Activated T-cell treated with anti-CD3 and anti-CD28 coated beads, Interleukin-2, amount 50 U/mL, for 24 hours (primary cell): ENCODE measurements around the gene TGFBRAP1.

Experiments used
- DNase-seq: peaks from one replicate; pipeline ENCODE4 v3.0.0-alpha.2; 2020
- H3K27ac Mint-ChIP-seq: 2 replicates; pipeline ENCODE4 v1.8.0; 2020; ENCODE audit warnings: mild to moderate bottlenecking, mixed read lengths
- H3K27me3 Mint-ChIP-seq: 2 replicates; pipeline ENCODE4 v1.8.0; 2020; ENCODE audit warnings: mixed read lengths
- H3K36me3 Mint-ChIP-seq: 2 replicates; pipeline ENCODE4 v1.8.0; 2020; ENCODE audit warnings: low read depth, mixed read lengths
- H3K4me1 Mint-ChIP-seq: 2 replicates; pipeline ENCODE4 v1.8.0; 2020; ENCODE audit warnings: low read depth, mixed read lengths
- H3K4me3 Mint-ChIP-seq: 2 replicates; pipeline ENCODE4 v1.8.0; 2020; ENCODE audit warnings: mild to moderate bottlenecking, moderate library complexity, mixed read lengths
- H3K9me3 Mint-ChIP-seq: 2 replicates; pipeline ENCODE4 v1.8.0; 2020; ENCODE audit warnings: mixed read lengths

The TGFBRAP1 gene

GRCh38 chr2:105288133-105288532 lies 41.4 kb downstream of the TGFBRAP1 start:
- no peak for DNase-seq
- H3K36me3 Mint-ChIP-seq, result peaks cover 96% of the 10 kb centered on the region
- no peak overlapping the region for H3K4me3 Mint-ChIP-seq
- no peak overlapping the region for H3K27ac Mint-ChIP-seq
- H3K27me3 Mint-ChIP-seq, result no peaks in the 10 kb centered on the region
- no peaks in the 10 kb centered on the region for H3K4me1 Mint-ChIP-seq
- H3K9me3 Mint-ChIP-seq, result no peaks in the 10 kb centered on the region

- Mint-ChIP-seq H3K36me3 (peaks cover 96% of the 10 kb centered on the region), H3K4me3 (no peak overlapping the region), H3K27ac (no peak overlapping the region), H3K4me1 (no peaks in the 10 kb centered on the region), H3K9me3 (no peaks in the 10 kb centered on the region), H3K27me3 (no peaks in the 10 kb centered on the region)
- no peak for DNase-seq
Measured at GRCh38 chr2:105287692-105288091, 41.8 kb downstream of the TGFBRAP1 start.

- H3K9me3 Mint-ChIP-seq, result no peaks in the 10 kb centered on the region
- peaks cover 100% of the 10 kb centered on the region for H3K36me3 Mint-ChIP-seq
- no peak overlapping the region for H3K27ac Mint-ChIP-seq
Measured at GRCh38 chr2:105283532-105283931, 46.0 kb downstream of the TGFBRAP1 start.

GRCh38 chr2:105280281-105280680 lies 49.3 kb downstream of the TGFBRAP1 start:
- Mint-ChIP-seq H3K36me3 (peaks cover 99% of the 10 kb centered on the region), H3K27me3 (no peaks in the 10 kb centered on the region), H3K4me3 (no peak overlapping the region), H3K27ac (no peak overlapping the region), H3K4me1 (no peaks in the 10 kb centered on the region), H3K9me3 (no peaks in the 10 kb centered on the region)
- DNase-seq, result no peak

More at GRCh38 chr2:105283532-105283931, 46.0 kb downstream of the TGFBRAP1 start:
- no peak overlapping the region for H3K4me3 Mint-ChIP-seq
- no peak for DNase-seq
- H3K4me1 Mint-ChIP-seq, result no peaks in the 10 kb centered on the region
- H3K27me3 Mint-ChIP-seq, result no peaks in the 10 kb centered on the region

- no peak overlapping the region for H3K27ac Mint-ChIP-seq
- no peaks in the 10 kb centered on the region for H3K27me3 Mint-ChIP-seq
- no peak overlapping the region for H3K4me3 Mint-ChIP-seq
- H3K4me1 Mint-ChIP-seq, result no peaks in the 10 kb centered on the region
- no peaks in the 10 kb centered on the region for H3K9me3 Mint-ChIP-seq
- H3K36me3 Mint-ChIP-seq, result peaks cover 99% of the 10 kb centered on the region
- DNase-seq, result no peak
Measured at GRCh38 chr2:105279126-105279525, 50.4 kb downstream of the TGFBRAP1 start.

- Mint-ChIP-seq H3K27ac (no peak overlapping the region), H3K9me3 (no peaks in the 10 kb centered on the region), H3K4me1 (no peaks in the 10 kb centered on the region), H3K4me3 (no peak overlapping the region), H3K36me3 (peaks cover 99% of the 10 kb centered on the region), H3K27me3 (no peaks in the 10 kb centered on the region)
- DNase-seq, result no peak
Measured at GRCh38 chr2:105278654-105279053, 50.9 kb downstream of the TGFBRAP1 start.

GRCh38 chr2:105274046-105274445 lies 55.5 kb downstream of the TGFBRAP1 start:
- H3K4me1 Mint-ChIP-seq, result no peaks in the 10 kb centered on the region
- no peak overlapping the region for H3K4me3 Mint-ChIP-seq
- no peak overlapping the region for H3K27ac Mint-ChIP-seq
- no peaks in the 10 kb centered on the region for H3K9me3 Mint-ChIP-seq
- peaks cover 99% of the 10 kb centered on the region for H3K36me3 Mint-ChIP-seq
- no peaks in the 10 kb centered on the region for H3K27me3 Mint-ChIP-seq
- DNase-seq, result no peak

GRCh38 chr2:105272176-105272575 lies 57.4 kb downstream of the TGFBRAP1 start:
- Mint-ChIP-seq H3K27ac (no peak overlapping the region), H3K9me3 (no peaks in the 10 kb centered on the region)

GRCh38 chr2:105271393-105272045 lies 58.0 kb downstream of the TGFBRAP1 start:
- no peak for DNase-seq
- Mint-ChIP-seq H3K9me3 (no peaks in the 10 kb centered on the region), H3K4me1 (no peaks in the 10 kb centered on the region), H3K36me3 (peaks cover 100% of the 10 kb centered on the region), H3K4me3 (no peak overlapping the region), H3K27ac (no peak overlapping the region), H3K27me3 (no peaks in the 10 kb centered on the region)

More at GRCh38 chr2:105272176-105272575, 57.4 kb downstream of the TGFBRAP1 start:
- Mint-ChIP-seq H3K27me3 (no peaks in the 10 kb centered on the region), H3K4me1 (no peaks in the 10 kb centered on the region), H3K36me3 (peaks cover 100% of the 10 kb centered on the region), H3K4me3 (no peak overlapping the region)
- no peak for DNase-seq

- Mint-ChIP-seq H3K36me3 (peaks cover 99% of the 10 kb centered on the region), H3K27me3 (no peaks in the 10 kb centered on the region), H3K9me3 (no peaks in the 10 kb centered on the region), H3K4me3 (no peak overlapping the region), H3K4me1 (no peaks in the 10 kb centered on the region), H3K27ac (no peak overlapping the region)
- DNase-seq, result no peak
Measured at GRCh38 chr2:105269426-105269825, 60.1 kb downstream of the TGFBRAP1 start.

GRCh38 chr2:105262651-105263091 lies 66.9 kb downstream of the TGFBRAP1 start:
- Mint-ChIP-seq H3K4me1 (no peaks in the 10 kb centered on the region), H3K27me3 (no peaks in the 10 kb centered on the region), H3K27ac (no peak overlapping the region), H3K36me3 (peaks cover 52% of the 10 kb centered on the region), H3K4me3 (no peak overlapping the region), H3K9me3 (no peaks in the 10 kb centered on the region)
- no peak for DNase-seq

GRCh38 chr2:105261061-105261460 lies 68.5 kb downstream of the TGFBRAP1 start:
- Mint-ChIP-seq H3K4me3 (no peak overlapping the region), H3K4me1 (no peaks in the 10 kb centered on the region), H3K9me3 (no peaks in the 10 kb centered on the region), H3K36me3 (peaks cover 36% of the 10 kb centered on the region), H3K27me3 (no peaks in the 10 kb centered on the region), H3K27ac (no peak overlapping the region)
- DNase-seq, result no peak

GRCh38 chr2:105258835-105259350 lies 70.6 kb downstream of the TGFBRAP1 start:
- Mint-ChIP-seq H3K4me1 (no peaks in the 10 kb centered on the region), H3K9me3 (no peaks in the 10 kb centered on the region), H3K27ac (no peak overlapping the region), H3K4me3 (no peak overlapping the region), H3K36me3 (peaks cover 15% of the 10 kb centered on the region), H3K27me3 (no peaks in the 10 kb centered on the region)
- no peak for DNase-seq

GRCh38 chr2:105257981-105258380 lies 71.6 kb downstream of the TGFBRAP1 start:
- H3K4me1 Mint-ChIP-seq, result no peaks in the 10 kb centered on the region
- no peak overlapping the region for H3K27ac Mint-ChIP-seq
- no peak for DNase-seq
- H3K4me3 Mint-ChIP-seq, result no peak overlapping the region
- H3K9me3 Mint-ChIP-seq, result no peaks in the 10 kb centered on the region
- no peaks in the 10 kb centered on the region for H3K27me3 Mint-ChIP-seq
- H3K36me3 Mint-ChIP-seq, result peaks cover 9% of the 10 kb centered on the region

GRCh38 chr2:105256431-105257047 lies 73.0 kb downstream of the TGFBRAP1 start:
- Mint-ChIP-seq H3K36me3 (no peaks in the 10 kb centered on the region), H3K9me3 (no peaks in the 10 kb centered on the region), H3K27ac (no peak overlapping the region), H3K4me3 (no peak overlapping the region), H3K27me3 (no peaks in the 10 kb centered on the region), H3K4me1 (no peaks in the 10 kb centered on the region)
- no peak for DNase-seq
